ENCODE results near the gene APEH.
"Not testable (repeated sequence)": the region's sequence is repeated elsewhere in the genome, so short reads cannot be mapped to it uniquely, and the experiment has no call there.

The APEH gene

DNA sequence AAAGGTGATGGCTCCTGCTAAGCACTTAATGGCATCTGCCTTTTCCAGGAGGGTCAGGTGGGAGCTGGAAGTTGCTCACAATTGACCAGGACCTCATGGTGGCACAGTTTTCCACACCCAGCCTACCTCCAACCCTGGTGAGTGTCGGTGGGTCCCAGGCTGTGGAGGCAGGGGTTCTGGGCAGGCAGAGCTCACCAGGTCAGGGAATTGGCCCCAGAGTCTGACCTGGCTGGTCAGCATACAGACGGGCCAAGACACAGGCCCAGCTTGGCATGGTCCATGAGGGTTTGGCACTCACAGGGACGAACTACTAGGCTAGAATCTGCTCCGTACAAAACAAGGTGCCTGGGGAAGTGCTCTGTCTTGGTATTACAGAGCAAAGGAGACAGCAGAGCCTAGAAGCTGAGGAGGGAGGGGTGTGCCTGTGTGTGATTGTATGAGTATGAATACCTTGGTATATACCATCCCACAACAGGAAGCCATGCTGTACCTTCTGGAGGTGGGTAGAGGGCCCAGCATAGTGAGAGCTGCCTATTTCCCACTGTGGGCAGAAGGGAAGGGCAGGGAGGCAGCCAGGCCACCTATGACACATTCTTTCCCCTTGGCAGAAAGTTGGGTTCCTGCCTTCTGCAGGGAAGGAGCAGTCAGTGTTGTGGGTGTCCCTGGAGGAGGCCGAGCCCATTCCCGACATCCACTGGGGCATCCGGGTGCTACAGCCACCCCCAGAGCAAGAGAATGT is 6.5 kb downstream of the APEH start:
- H4K20me1 ChIP-seq (ENCODE audit: insufficient read depth): no peaks in the 10 kb centered on the region
- no peaks in the 10 kb centered on the region for H3K27me3 ChIP-seq (ENCODE audit: insufficient read depth, low read depth)
- TF ChIP-seq, protein P1, sequence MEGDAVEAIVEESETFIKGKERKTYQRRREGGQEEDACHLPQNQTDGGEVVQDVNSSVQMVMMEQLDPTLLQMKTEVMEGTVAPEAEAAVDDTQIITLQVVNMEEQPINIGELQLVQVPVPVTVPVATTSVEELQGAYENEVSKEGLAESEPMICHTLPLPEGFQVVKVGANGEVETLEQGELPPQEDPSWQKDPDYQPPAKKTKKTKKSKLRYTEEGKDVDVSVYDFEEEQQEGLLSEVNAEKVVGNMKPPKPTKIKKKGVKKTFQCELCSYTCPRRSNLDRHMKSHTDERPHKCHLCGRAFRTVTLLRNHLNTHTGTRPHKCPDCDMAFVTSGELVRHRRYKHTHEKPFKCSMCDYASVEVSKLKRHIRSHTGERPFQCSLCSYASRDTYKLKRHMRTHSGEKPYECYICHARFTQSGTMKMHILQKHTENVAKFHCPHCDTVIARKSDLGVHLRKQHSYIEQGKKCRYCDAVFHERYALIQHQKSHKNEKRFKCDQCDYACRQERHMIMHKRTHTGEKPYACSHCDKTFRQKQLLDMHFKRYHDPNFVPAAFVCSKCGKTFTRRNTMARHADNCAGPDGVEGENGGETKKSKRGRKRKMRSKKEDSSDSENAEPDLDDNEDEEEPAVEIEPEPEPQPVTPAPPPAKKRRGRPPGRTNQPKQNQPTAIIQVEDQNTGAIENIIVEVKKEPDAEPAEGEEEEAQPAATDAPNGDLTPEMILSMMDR (conservative IDR thresholded peaks at IDR 0.05; ENCODE audit: low read depth, low read length): no peak
- H3K4me3 ChIP-seq (IDR thresholded peaks at IDR 0.05; ENCODE audit: insufficient read depth, low read depth, low read length): no peak overlapping the region
- no peak overlapping the region for H3K9ac ChIP-seq
- no peak overlapping the region for H3K4me2 ChIP-seq
- H3K4me1 ChIP-seq (ENCODE audit: low read depth, poor library complexity, severe bottlenecking): no peaks in the 10 kb centered on the region
- no peaks in the 10 kb centered on the region for H3K79me2 ChIP-seq (ENCODE audit: insufficient read depth, low read depth)
- no peak overlapping the region for H3K27ac ChIP-seq
- no peak overlapping the region for H2AFZ ChIP-seq (ENCODE audit: low read depth)
- H3K36me3 ChIP-seq (ENCODE audit: insufficient read depth): no peaks in the 10 kb centered on the region

DNA sequence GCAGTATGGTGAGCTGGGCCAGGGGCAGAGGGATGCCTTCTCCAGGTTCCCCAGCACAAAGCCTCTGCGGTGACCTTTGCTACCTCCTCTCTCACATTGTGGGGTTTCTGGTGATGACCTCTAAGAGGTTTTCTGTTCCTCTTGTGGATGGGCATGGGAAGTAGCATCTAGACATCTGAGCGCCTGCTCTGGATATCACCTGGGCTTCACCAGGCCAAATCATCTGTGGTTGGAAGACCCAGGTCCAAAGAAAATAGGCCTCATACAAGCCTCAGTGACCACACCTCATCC is 7.0 kb downstream of the APEH start:
- Histone ChIP-seq H3K4me3 (IDR thresholded peaks at IDR 0.05; ENCODE audit: insufficient read depth, low read depth, low read length) (no peak overlapping the region), H3K27me3 (ENCODE audit: insufficient read depth, low read depth) (no peaks in the 10 kb centered on the region), H3K9ac (no peak overlapping the region), H2AFZ (ENCODE audit: low read depth) (no peak overlapping the region), H3K79me2 (ENCODE audit: insufficient read depth, low read depth) (no peaks in the 10 kb centered on the region), H3K36me3 (ENCODE audit: insufficient read depth) (no peaks in the 10 kb centered on the region), H3K27ac (no peak overlapping the region), H3K4me1 (ENCODE audit: low read depth, poor library complexity, severe bottlenecking) (no peaks in the 10 kb centered on the region), H4K20me1 (ENCODE audit: insufficient read depth) (no peaks in the 10 kb centered on the region), H3K4me2 (no peak overlapping the region)
- TF ChIP-seq, protein P1 (conservative IDR thresholded peaks at IDR 0.05; ENCODE audit: low read depth, low read length): no peak

DNA sequence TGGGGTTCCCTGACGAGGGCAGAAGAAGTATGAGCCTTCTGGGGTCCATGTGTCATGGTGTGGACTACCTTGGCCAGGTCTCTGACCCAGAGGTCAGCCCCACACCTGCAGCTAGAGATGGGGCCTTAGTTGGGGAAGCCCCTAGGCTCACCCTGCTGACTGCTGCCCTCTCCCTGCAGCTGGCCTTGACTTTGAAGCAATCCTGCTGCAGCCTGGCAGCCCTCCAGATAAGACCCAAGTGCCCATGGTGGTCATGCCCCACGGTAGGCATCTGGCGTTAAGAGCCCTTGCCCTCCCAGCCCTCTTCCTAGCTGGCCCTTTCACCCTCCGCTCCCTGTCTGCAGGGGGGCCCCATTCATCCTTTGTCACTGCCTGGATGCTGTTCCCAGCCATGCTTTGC is 7.4 kb downstream of the APEH start:
- no peak overlapping the region for H2AFZ ChIP-seq (ENCODE audit: low read depth)
- no peaks in the 10 kb centered on the region for H4K20me1 ChIP-seq (ENCODE audit: insufficient read depth)
- H3K36me3 ChIP-seq (ENCODE audit: insufficient read depth): no peaks in the 10 kb centered on the region
- no peak overlapping the region for H3K4me2 ChIP-seq
- H3K27me3 ChIP-seq (ENCODE audit: insufficient read depth, low read depth): no peaks in the 10 kb centered on the region
- no peak overlapping the region for H3K27ac ChIP-seq
- TF ChIP-seq, protein P1 (conservative IDR thresholded peaks at IDR 0.05; ENCODE audit: low read depth, low read length): no peak
- no peaks in the 10 kb centered on the region for H3K4me1 ChIP-seq (ENCODE audit: low read depth, poor library complexity, severe bottlenecking)
- H3K9ac ChIP-seq: no peak overlapping the region
- no peak overlapping the region for H3K4me3 ChIP-seq (IDR thresholded peaks at IDR 0.05; ENCODE audit: insufficient read depth, low read depth, low read length)
- H3K79me2 ChIP-seq (ENCODE audit: insufficient read depth, low read depth): no peaks in the 10 kb centered on the region

DNA sequence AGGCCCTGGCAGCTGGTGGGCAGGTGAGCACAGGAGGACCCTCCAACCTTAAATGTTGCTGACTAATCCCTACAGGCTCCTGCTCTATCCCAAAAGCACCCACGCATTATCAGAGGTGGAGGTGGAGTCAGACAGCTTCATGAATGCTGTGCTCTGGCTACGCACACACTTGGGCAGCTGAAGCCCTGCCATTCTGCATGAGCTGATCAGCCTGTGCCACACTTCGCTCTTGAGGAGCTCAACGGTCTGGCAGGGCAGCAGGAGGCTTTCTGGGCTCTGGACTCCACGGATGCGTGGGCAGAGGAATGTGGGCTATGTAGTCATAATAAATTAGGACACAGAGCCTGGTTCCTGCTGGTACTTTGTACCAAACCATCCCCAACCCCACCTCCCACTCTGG is 9.0 kb downstream of the APEH start:
- no peaks in the 10 kb centered on the region for H4K20me1 ChIP-seq (ENCODE audit: insufficient read depth)
- H3K36me3 ChIP-seq (ENCODE audit: insufficient read depth): no peaks in the 10 kb centered on the region
- no peaks in the 10 kb centered on the region for H3K4me1 ChIP-seq (ENCODE audit: low read depth, poor library complexity, severe bottlenecking)
- no peaks in the 10 kb centered on the region for H3K27me3 ChIP-seq (ENCODE audit: insufficient read depth, low read depth)
- H3K9ac ChIP-seq: no peak overlapping the region
- H3K27ac ChIP-seq: no peak overlapping the region
- no peak overlapping the region for H2AFZ ChIP-seq (ENCODE audit: low read depth)
- no peaks in the 10 kb centered on the region for H3K79me2 ChIP-seq (ENCODE audit: insufficient read depth, low read depth)
- TF ChIP-seq, protein P1 (conservative IDR thresholded peaks at IDR 0.05; ENCODE audit: low read depth, low read length): no peak
- no peak overlapping the region for H3K4me2 ChIP-seq
- no peak overlapping the region for H3K4me3 ChIP-seq (IDR thresholded peaks at IDR 0.05; ENCODE audit: insufficient read depth, low read depth, low read length)

DNA sequence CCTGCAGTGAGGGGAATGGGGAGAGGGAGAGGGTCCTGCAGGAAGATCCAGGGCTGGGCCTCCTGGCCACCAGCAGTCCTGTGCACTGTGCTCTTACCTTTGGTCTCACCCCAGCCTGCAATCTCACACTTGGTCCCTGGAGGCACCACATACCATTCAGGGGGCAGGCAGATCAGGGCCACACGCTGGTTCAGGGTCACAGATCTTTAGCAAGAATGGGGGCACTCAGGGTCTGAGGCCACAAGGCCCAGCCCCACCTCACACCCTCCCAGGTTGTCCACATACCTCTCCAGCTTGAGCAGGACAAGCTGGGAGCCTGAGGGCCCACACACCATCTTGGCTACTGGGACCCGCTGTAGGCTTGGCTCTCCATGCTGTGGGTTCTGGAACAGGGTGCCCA is 10.3 kb downstream of the APEH start:
- H3K79me2 ChIP-seq (ENCODE audit: insufficient read depth, low read depth); H3K4me2 ChIP-seq; H3K27ac ChIP-seq; H3K4me3 ChIP-seq (IDR thresholded peaks at IDR 0.05; ENCODE audit: insufficient read depth, low read depth, low read length); H3K4me1 ChIP-seq (ENCODE audit: low read depth, poor library complexity, severe bottlenecking); H2AFZ ChIP-seq (ENCODE audit: low read depth); H3K9ac ChIP-seq; H3K36me3 ChIP-seq (ENCODE audit: insufficient read depth); H4K20me1 ChIP-seq (ENCODE audit: insufficient read depth); H3K27me3 ChIP-seq (ENCODE audit: insufficient read depth, low read depth): not testable (repeated sequence)

DNA sequence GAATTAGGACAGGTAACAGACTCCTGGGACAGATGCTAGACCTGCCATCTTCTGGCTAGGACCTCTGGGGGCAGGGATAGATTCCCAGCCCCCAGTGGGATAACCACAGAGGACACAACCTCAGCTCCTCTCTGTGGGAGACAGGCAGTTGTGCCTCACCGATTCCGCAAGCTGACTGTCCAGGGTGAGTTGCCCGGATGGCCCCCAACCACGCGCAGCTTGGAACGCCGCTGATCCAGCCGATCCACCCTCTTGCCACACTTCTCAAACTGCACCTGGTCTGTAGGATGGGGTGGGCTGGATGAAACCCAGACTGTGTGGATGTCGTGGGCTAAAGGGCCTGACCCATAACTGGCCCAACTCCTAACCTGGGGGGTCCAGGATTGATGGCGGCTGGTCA is 11.0 kb downstream of the APEH start:
- not testable (repeated sequence) for H3K79me2 ChIP-seq (ENCODE audit: insufficient read depth, low read depth); H3K36me3 ChIP-seq (ENCODE audit: insufficient read depth); H3K27ac ChIP-seq; H3K4me2 ChIP-seq; H3K9ac ChIP-seq; H2AFZ ChIP-seq (ENCODE audit: low read depth); H3K4me3 ChIP-seq (IDR thresholded peaks at IDR 0.05; ENCODE audit: insufficient read depth, low read depth, low read length); H3K4me1 ChIP-seq (ENCODE audit: low read depth, poor library complexity, severe bottlenecking); H3K27me3 ChIP-seq (ENCODE audit: insufficient read depth, low read depth); H4K20me1 ChIP-seq (ENCODE audit: insufficient read depth)

DNA sequence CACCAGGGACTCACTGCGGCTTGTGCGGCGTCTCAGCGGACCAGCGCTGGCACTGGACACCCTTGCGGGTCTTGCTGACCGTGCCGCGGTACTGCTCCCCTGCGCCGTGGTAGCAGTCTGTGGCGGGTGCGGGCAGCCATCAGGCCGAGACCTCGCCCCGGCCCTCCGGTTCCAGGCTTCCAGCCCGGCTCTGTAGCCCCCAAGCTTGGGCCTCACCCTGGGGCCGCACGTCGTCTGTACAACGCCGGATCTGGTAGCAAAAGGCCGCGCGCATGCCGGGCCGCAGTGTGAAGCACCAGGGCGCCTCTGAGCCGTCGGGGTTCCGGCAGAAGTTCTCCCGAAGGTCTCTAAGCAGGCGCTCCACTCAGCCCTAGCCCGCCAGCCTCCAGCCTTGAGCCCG is 11.7 kb downstream of the APEH start:
- H3K4me1 ChIP-seq (ENCODE audit: low read depth, poor library complexity, severe bottlenecking); H3K27me3 ChIP-seq (ENCODE audit: insufficient read depth, low read depth); H3K9ac ChIP-seq; H4K20me1 ChIP-seq (ENCODE audit: insufficient read depth); H3K4me2 ChIP-seq; H2AFZ ChIP-seq (ENCODE audit: low read depth); H3K36me3 ChIP-seq (ENCODE audit: insufficient read depth); H3K79me2 ChIP-seq (ENCODE audit: insufficient read depth, low read depth); H3K4me3 ChIP-seq (IDR thresholded peaks at IDR 0.05; ENCODE audit: insufficient read depth, low read depth, low read length); H3K27ac ChIP-seq: not testable (repeated sequence)

Data from KMS-11 (cell line).